DMS 273 (cell line): Measurements from ENCODE around the gene CIZ1.
A peak's percentile ranks its signal among the peaks of the same experiment; 100 is the strongest.

ENCODE experiments used
- DNase-seq: peaks from one replicate; lab custom pipeline; 2025; ENCODE audit not compliant: unreplicated experiment; lab: John Stamatoyannopoulos, UW

The CIZ1 gene

GRCh38 chr9:128127990-128128835, 63.2 kb downstream of the CIZ1 start:
- peak; percentile 95 for DNase-seq

- peak; percentile 95 for DNase-seq
These were observed 63.8 kb downstream of the CIZ1 start, which contains the start of gene PTGES2 for GRCh38 chr9:128127568-128127989. TSS of gene PTGES2 (minus strand) at chr9:128127729. CDS start at chr9:128127717, 12 bp downstream.

- no peak for DNase-seq
These were observed 65.6 kb downstream of the CIZ1 start for GRCh38 chr9:128125580-128126354.

- DNase-seq = peak; percentile 82
These were observed 66.3 kb downstream of the CIZ1 start for GRCh38 chr9:128124873-128125579.

GRCh38 chr9:128124451-128124850, 66.9 kb downstream of the CIZ1 start:
- no peak for DNase-seq

- DNase-seq = no peak
These were observed 67.8 kb downstream of the CIZ1 start for GRCh38 chr9:128123451-128124080.

- DNase-seq = no peak
These were observed 68.6 kb downstream of the CIZ1 start for GRCh38 chr9:128122809-128123175.

- DNase-seq = no peak
These were observed 69.2 kb downstream of the CIZ1 start for GRCh38 chr9:128121924-128122808.

- no peak for DNase-seq
These were observed 69.9 kb downstream of the CIZ1 start for GRCh38 chr9:128121466-128121810.

GRCh38 chr9:128120741-128121465, 70.5 kb downstream of the CIZ1 start:
- DNase-seq = no peak

- no peak for DNase-seq
These were observed 71.2 kb downstream of the CIZ1 start for GRCh38 chr9:128120061-128120740.

- DNase-seq = peak; percentile 65
These were observed 72.3 kb downstream of the CIZ1 start for GRCh38 chr9:128118971-128119665.

GRCh38 chr9:128118472-128118857, 72.9 kb downstream of the CIZ1 start:
- no peak for DNase-seq

- peak; percentile 95 for DNase-seq
These were observed 73.5 kb downstream of the CIZ1 start for GRCh38 chr9:128117613-128118471.

GRCh38 chr9:128116104-128117083, 75.0 kb downstream of the CIZ1 start:
- no peak for DNase-seq
